Gastroesophageal sphincter (tissue), 3 donors: ENCODE data around the gene GLDC.

Experiments
- EP300 ChIP-seq: sonication (generic); formaldehyde crosslinking; IDR thresholded peaks from one replicate; pipeline ENCODE4 v1.6.1; 2017; ENCODE audit warnings: antibody characterized with exemption, mild to moderate bottlenecking
- POLR2AphosphoS5 ChIP-seq: sonication (generic); formaldehyde crosslinking; IDR thresholded peaks from one replicate; pipeline ENCODE4 v1.6.1; 2017; ENCODE audit warnings: antibody characterized with exemption
- TF ChIP-seq, protein P1 (sequence below), 4 experiments: fragments of 200-600 bp in 2 of 4; fragments of 450-650 bp in 2 of 4; sonication (generic) in 1 of 4; IDR thresholded peaks; one replicate each; pipeline ENCODE4 v1.5.1; 2017 to 2019; ENCODE audit warnings: antibody characterized with exemption in 4 of 4, mild to moderate bottlenecking in 2 of 4, moderate library complexity in 2 of 4

DNA sequence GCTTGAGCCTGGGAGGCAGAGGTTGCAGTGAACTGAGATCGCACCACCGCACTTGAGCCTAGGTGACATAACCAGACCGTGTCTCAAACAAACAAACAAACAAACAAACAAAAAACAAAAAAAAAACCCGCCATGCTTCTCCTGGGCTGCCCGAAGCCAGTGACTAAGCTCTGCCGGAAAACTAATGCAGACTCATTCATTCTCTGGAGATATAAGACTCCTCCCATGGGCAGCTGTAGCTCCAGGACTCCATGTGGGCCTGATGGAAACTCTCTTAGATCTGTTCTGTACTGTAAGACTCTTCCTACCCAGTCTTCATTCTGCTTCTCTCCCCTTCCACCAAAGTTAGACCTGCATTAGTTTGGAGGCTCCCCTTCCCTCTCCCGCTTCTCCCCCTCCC lies 11.1 kb downstream of the GLDC start:
- TF ChIP-seq, protein P1, sequence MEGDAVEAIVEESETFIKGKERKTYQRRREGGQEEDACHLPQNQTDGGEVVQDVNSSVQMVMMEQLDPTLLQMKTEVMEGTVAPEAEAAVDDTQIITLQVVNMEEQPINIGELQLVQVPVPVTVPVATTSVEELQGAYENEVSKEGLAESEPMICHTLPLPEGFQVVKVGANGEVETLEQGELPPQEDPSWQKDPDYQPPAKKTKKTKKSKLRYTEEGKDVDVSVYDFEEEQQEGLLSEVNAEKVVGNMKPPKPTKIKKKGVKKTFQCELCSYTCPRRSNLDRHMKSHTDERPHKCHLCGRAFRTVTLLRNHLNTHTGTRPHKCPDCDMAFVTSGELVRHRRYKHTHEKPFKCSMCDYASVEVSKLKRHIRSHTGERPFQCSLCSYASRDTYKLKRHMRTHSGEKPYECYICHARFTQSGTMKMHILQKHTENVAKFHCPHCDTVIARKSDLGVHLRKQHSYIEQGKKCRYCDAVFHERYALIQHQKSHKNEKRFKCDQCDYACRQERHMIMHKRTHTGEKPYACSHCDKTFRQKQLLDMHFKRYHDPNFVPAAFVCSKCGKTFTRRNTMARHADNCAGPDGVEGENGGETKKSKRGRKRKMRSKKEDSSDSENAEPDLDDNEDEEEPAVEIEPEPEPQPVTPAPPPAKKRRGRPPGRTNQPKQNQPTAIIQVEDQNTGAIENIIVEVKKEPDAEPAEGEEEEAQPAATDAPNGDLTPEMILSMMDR (IDR thresholded peaks at IDR 0.05), result no peak
- TF ChIP-seq POLR2AphosphoS5 (no peak), EP300 (no peak)
